ENCODE measurements around the gene SLC38A3.

The SLC38A3 gene

GRCh38 chr3:50204804-50205412, at the start of gene SLC38A3:
SLC38A3 (plus strand) TSS chr3:50205271; CDS start chr3:50214200, 8,929 bp downstream.
- DNase-seq: no peak

- DNase-seq: no peak
These were observed 49.6 kb upstream of the SLC38A3 start for GRCh38 chr3:50155491-50155878.

GRCh38 chr3:50155891-50156290, 49.2 kb upstream of the SLC38A3 start:
- DNase-seq: no peak

- DNase-seq: no peak
These were observed 48.2 kb upstream of the SLC38A3 start for GRCh38 chr3:50156549-50157493.

- no peak for DNase-seq
These were observed 47.1 kb upstream of the SLC38A3 start for GRCh38 chr3:50157827-50158529.

GRCh38 chr3:50158530-50159146, 46.4 kb upstream of the SLC38A3 start:
- DNase-seq: no peak

- DNase-seq: no peak
These were observed 44.5 kb upstream of the SLC38A3 start for GRCh38 chr3:50160561-50160983.

- no peak for DNase-seq
These were observed 43.8 kb upstream of the SLC38A3 start for GRCh38 chr3:50161320-50161719.

GRCh38 chr3:50162034-50162883, 42.8 kb upstream of the SLC38A3 start:
- DNase-seq: no peak

- DNase-seq: no peak
These were observed 41.3 kb upstream of the SLC38A3 start for GRCh38 chr3:50163572-50164455.

GRCh38 chr3:50164481-50164880, 40.6 kb upstream of the SLC38A3 start:
- DNase-seq: no peak

GRCh38 chr3:50164984-50165909, 39.8 kb upstream of the SLC38A3 start:
- no peak for DNase-seq

GRCh38 chr3:50165910-50166538, 39.0 kb upstream of the SLC38A3 start:
- no peak for DNase-seq

- DNase-seq: no peak
These were observed 38.5 kb upstream of the SLC38A3 start for GRCh38 chr3:50166620-50167019.

GRCh38 chr3:50167069-50167840, 37.8 kb upstream of the SLC38A3 start:
- no peak for DNase-seq

- no peak for DNase-seq
These were observed 37.2 kb upstream of the SLC38A3 start for GRCh38 chr3:50167841-50168209.

GRCh38 chr3:50168388-50168787, 36.7 kb upstream of the SLC38A3 start:
- no peak for DNase-seq

- DNase-seq: no peak
These were observed 36.3 kb upstream of the SLC38A3 start for GRCh38 chr3:50168791-50169190.
